Immature natural killer cell (primary cell): ENCODE results near the gene NTM. TPM values are rescaled to one million over a fixed set of nuclear protein-coding genes. Genes with fewer than 3 reads are reported as not detected.

Experiments used
- DNase-seq, 3 donors: peaks; one replicate each; pipeline ENCODE4 v3.0.0; 2022; ENCODE audit warnings: mixed read lengths in 1 of 3
- H3K27ac Mint-ChIP-seq, 6 donors: one replicate each; pipeline ENCODE4 v1.8.0; 2020; ENCODE audit warnings: mixed read lengths in 6 of 6, mild to moderate bottlenecking in 5 of 6, inconsistent platforms in 4 of 6, moderate library complexity in 3 of 6
- H3K27me3 Mint-ChIP-seq, 3 donors: one replicate each; pipeline ENCODE4 v1.8.0; 2020 to 2021; ENCODE audit warnings: low read depth in 3 of 3, mild to moderate bottlenecking in 3 of 3, mixed read lengths in 3 of 3, moderate library complexity in 3 of 3, inconsistent platforms in 1 of 3
- H3K36me3 Mint-ChIP-seq, 3 donors: one replicate each; pipeline ENCODE4 v1.8.0; 2020; ENCODE audit warnings: mixed read lengths in 3 of 3, inconsistent platforms in 2 of 3, mild to moderate bottlenecking in 2 of 3
- H3K4me1 Mint-ChIP-seq, 2 donors: one replicate each; pipeline ENCODE4 v1.8.0; 2020; ENCODE audit warnings: inconsistent platforms in 2 of 2, mild to moderate bottlenecking in 2 of 2, mixed read lengths in 2 of 2, moderate library complexity in 1 of 2
- H3K4me3 Mint-ChIP-seq, 5 donors: one replicate each; pipeline ENCODE4 v1.8.0; 2020; ENCODE audit warnings: mild to moderate bottlenecking in 5 of 5, mixed read lengths in 5 of 5, inconsistent platforms in 3 of 5, moderate library complexity in 3 of 5
- H3K9me3 Mint-ChIP-seq, 6 donors: one replicate each; pipeline ENCODE4 v1.8.0; 2020; ENCODE audit warnings: mild to moderate bottlenecking in 6 of 6, mixed read lengths in 6 of 6, inconsistent platforms in 4 of 6, moderate library complexity in 3 of 6
- polyA plus RNA-seq, 3 donors: library from polyadenylated mRNA; unstranded; fragments of 300-500 nt; fragmentation: Illumina TruSeq; gene quantifications; one replicate each; pipeline ENCODE4 v1.2.3, GENCODE V29; 2021

The NTM gene
- polyA plus RNA-seq, 3 donors from 2014 or later: not detected

GRCh38 chr11:131841925-131842635 lies 471.7 kb downstream of the NTM start:
- no peak for DNase-seq
- Mint-ChIP-seq H3K9me3 (peaks cover 2 to 18% (median 7%) of the 10 kb centered on the region in 6 donors), H3K4me1 (no peaks in the 10 kb centered on the region), H3K27me3 (no peaks in the 10 kb centered on the region), H3K4me3 (no peak overlapping the region), H3K27ac (no peak overlapping the region), H3K36me3 (peaks cover 3 to 4% (median 4%) of the 10 kb centered on the region in 3 donors)

DNA sequence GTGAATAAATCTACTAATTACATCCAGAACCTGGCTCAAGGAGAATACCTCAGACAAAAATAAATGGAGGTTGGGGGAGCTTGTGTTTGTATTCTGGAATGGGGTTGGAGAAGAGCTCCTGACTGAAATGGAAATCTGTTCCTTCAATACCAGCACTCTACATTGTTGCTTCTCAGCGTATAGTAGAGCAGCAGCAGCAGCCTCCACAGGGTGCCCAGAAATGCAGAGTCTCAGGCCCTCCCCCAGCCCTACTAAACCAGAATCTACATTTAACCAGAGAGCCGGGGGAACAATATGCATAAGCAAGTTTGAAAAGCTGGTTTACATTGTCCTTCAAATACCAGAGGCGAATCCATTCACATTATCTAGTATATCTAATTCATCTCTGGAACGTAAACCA lies 474.8 kb downstream of the NTM start:
- H3K27me3 Mint-ChIP-seq: peaks cover 0 to 5% (median 1%) of the 10 kb centered on the region in 3 donors
- no peak overlapping the region for H3K4me3 Mint-ChIP-seq
- no peaks in the 10 kb centered on the region for H3K4me1 Mint-ChIP-seq
- peaks cover 0 to 11% (median 5%) of the 10 kb centered on the region in 6 donors for H3K9me3 Mint-ChIP-seq
- no peak overlapping the region for H3K27ac Mint-ChIP-seq
- peaks cover 0 to under 1% (median under 1%) of the 10 kb centered on the region in 3 donors for H3K36me3 Mint-ChIP-seq
- DNase-seq: no peak

DNA sequence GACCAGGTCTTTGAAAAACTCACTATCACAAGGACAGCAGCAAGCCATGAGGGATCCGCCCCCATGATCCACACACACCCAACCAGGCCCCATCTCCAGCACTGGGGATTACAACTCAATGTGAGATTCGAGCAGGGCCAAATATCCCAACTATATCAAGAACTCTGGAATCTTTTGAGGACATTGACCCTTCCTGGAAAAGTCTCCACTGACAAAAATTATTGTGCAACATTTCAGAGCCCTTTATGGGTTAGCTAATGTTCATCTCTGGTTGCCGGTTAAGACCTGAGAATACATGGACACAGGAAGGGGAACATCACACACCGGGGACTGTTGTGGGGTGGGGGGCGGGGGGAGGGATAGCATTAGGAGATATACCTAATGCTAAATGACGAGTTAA lies 479.1 kb downstream of the NTM start:
- H3K9me3 Mint-ChIP-seq: peaks cover 0 to 9% (median 4%) of the 10 kb centered on the region in 6 donors
- H3K36me3 Mint-ChIP-seq: no peaks in the 10 kb centered on the region
- no peak for DNase-seq
- peaks cover 0 to 6% (median 5%) of the 10 kb centered on the region in 3 donors for H3K27me3 Mint-ChIP-seq
- H3K4me3 Mint-ChIP-seq: no peak overlapping the region
- no peaks in the 10 kb centered on the region for H3K4me1 Mint-ChIP-seq
- no peak overlapping the region for H3K27ac Mint-ChIP-seq

GRCh38 chr11:131850507-131850906 lies 480.1 kb downstream of the NTM start:
- no peak overlapping the region for H3K27ac Mint-ChIP-seq
- no peaks in the 10 kb centered on the region for H3K36me3 Mint-ChIP-seq
- peaks cover 0 to 9% (median 4%) of the 10 kb centered on the region in 6 donors for H3K9me3 Mint-ChIP-seq
- H3K4me1 Mint-ChIP-seq: no peaks in the 10 kb centered on the region
- no peak overlapping the region for H3K4me3 Mint-ChIP-seq
- peaks cover 0 to 6% (median 5%) of the 10 kb centered on the region in 3 donors for H3K27me3 Mint-ChIP-seq
- no peak for DNase-seq

DNA sequence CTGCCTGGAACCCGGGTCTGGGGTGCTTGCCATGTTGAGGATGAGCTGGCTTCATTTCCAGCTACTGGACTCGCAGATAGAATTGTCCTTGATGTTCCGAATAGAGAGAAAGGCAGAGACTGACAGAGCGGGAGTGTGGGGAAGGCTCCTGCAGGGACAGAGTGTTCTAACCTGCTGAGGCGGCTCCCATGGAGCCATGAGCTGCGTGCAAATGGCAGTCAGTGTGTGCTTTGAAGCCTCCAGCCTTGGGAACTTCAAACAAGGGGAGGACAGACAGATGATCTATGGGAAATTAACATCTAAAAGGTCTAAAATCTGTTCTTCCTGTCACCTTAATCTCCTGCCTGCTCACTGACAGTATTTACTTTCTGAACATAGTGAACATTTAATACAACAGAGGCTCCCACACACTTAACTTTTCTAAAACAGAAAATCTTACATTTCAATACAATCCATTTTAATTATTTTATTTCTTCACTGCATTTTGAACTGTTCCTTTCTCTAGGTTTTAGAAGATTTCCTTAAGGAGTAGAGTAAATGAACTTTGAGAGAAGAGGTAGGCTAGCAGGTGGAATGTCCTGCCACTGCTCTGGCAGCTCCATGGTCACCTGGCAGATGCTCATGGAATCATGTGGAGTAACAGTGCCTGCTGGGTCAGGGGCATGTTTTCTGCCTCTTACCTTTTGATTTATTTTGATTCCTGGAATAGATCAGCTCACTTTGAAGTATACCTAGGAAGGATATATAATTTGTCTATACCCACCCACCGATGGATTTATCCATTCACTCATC lies 481.7 kb downstream of the NTM start:
- no peak for DNase-seq
- Mint-ChIP-seq H3K4me3 (no peak overlapping the region), H3K27ac (no peak overlapping the region), H3K9me3 (peaks cover 0 to 9% (median 3%) of the 10 kb centered on the region in 6 donors), H3K36me3 (no peaks in the 10 kb centered on the region), H3K4me1 (no peaks in the 10 kb centered on the region), H3K27me3 (peaks cover 0 to 6% (median 5%) of the 10 kb centered on the region in 3 donors)

DNA sequence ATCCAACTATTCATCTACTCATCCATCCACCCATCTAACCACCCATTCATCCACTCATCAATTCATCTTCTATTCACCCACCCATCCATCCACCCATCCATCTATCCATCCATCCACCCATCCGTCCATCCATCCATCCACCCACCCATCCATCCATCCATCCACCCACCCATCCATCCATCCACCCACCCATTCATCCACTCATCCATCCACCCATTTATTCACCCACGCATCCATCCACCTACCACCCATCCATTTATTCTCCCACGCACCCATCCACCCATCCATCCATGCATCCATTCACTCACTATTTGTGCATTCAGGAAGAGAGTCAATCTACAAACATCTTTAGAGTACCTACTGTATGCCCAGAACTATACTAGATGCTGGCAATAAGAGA lies 482.3 kb downstream of the NTM start:
- Mint-ChIP-seq H3K27me3 (peaks cover 0 to 6% (median 5%) of the 10 kb centered on the region in 3 donors), H3K9me3 (peaks cover 0 to 9% (median 3%) of the 10 kb centered on the region in 6 donors), H3K4me3 (no peak overlapping the region), H3K4me1 (no peaks in the 10 kb centered on the region), H3K36me3 (no peaks in the 10 kb centered on the region), H3K27ac (no peak overlapping the region)
- no peak for DNase-seq

GRCh38 chr11:131854391-131854790 lies 484.0 kb downstream of the NTM start:
- Mint-ChIP-seq H3K27ac (no peak overlapping the region), H3K4me3 (no peak overlapping the region), H3K4me1 (no peaks in the 10 kb centered on the region)

GRCh38 chr11:131855320-131855719 lies 484.9 kb downstream of the NTM start:
- no peak for DNase-seq
- H3K4me3 Mint-ChIP-seq: no peak overlapping the region
- H3K27ac Mint-ChIP-seq: no peak overlapping the region
- no peaks in the 10 kb centered on the region for H3K36me3 Mint-ChIP-seq
- no peaks in the 10 kb centered on the region for H3K4me1 Mint-ChIP-seq
- peaks cover 1 to 4% (median 1%) of the 10 kb centered on the region in 3 donors for H3K27me3 Mint-ChIP-seq
- H3K9me3 Mint-ChIP-seq: peaks cover 0 to 11% (median 3%) of the 10 kb centered on the region in 6 donors

More at GRCh38 chr11:131854391-131854790, 484.0 kb downstream of the NTM start:
- H3K9me3 Mint-ChIP-seq: peaks cover 0 to 11% (median 2%) of the 10 kb centered on the region in 6 donors
- DNase-seq: no peak
- peaks cover 0 to 6% (median 0%) of the 10 kb centered on the region in 3 donors for H3K27me3 Mint-ChIP-seq
- no peaks in the 10 kb centered on the region for H3K36me3 Mint-ChIP-seq

DNA sequence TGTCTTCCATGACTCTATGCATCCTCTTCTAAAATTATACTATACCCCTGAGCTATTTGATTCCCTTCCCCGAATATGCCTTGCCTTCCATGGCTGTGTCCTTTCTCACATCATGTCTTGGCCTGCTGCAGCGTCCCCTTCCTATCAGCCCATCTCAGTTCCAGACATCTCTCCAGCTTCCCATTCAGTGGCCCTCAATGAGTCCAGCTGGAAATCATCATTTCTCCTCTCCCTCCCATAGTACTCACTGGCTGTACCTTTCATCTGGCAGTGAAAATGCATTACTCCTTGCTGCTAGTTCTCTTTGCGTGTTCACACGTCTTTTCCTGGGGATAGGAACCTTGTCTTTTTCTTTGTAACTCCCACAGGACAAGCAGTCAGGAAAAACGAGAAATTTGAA lies 486.8 kb downstream of the NTM start:
- Mint-ChIP-seq H3K27me3 (peaks cover 1 to 2% (median 2%) of the 10 kb centered on the region in 3 donors), H3K27ac (no peak overlapping the region), H3K4me1 (no peaks in the 10 kb centered on the region), H3K4me3 (no peak overlapping the region), H3K36me3 (no peaks in the 10 kb centered on the region), H3K9me3 (peaks cover 0 to 10% (median 0%) of the 10 kb centered on the region in 6 donors)
- no peak for DNase-seq

DNA sequence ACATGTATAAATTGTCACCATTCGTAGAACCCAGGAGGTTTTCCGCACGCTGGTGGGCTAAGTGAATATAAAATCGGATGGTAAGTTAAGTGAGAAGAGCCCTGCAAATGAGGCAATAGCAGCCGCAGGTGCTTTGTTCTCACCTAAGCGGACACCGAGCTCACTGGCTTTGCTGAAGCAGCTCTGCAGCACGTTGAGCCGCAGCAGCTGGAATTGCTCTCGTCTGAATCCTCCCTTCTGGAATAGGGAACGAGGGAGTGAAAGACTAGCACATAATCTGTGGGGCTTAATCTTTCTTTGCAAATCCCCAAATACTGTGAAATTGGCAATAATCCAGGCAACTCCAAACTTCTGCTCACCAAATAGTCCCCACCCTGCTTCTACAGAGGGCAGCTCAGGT lies 488.1 kb downstream of the NTM start:
- H3K27me3 Mint-ChIP-seq: peaks cover 1 to 2% (median 2%) of the 10 kb centered on the region in 3 donors
- no peaks in the 10 kb centered on the region for H3K36me3 Mint-ChIP-seq
- DNase-seq: no peak
- no peaks in the 10 kb centered on the region for H3K4me1 Mint-ChIP-seq
- no peak overlapping the region for H3K4me3 Mint-ChIP-seq
- H3K27ac Mint-ChIP-seq: no peak overlapping the region
- H3K9me3 Mint-ChIP-seq: peaks cover 0 to 7% (median 2%) of the 10 kb centered on the region in 6 donors

DNA sequence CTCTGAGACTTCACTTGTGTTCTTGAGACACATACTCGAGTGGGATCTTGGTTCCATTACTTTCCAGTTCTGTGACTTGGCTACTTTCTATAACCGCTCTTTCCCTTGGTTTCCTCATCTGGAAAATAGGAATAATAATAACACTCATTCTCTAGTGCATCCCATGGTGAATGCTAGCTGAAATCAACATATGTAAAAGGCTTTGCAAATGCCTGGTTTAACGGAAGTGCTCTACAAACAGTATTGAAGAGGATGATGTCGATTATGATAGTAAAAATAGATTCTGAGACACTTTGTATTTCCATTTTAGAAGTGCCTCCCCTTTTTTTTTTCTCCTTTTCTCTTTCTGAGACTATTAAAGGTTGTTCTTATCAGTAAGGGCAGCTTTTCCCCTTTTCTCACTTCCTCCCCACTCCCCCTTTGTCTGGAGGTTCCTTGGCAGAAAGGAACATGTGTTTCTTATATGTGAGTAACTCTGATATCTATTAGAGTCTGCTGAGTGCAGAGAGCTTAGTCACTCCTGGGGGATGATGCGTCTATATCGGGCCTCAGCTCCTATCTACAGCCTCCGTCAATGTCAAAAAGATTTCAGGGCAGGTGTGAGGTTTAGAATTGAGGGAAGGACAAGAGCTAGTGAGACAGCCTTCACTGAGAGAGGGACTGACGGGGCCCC lies 489.3 kb downstream of the NTM start:
- peaks cover 0 to 9% (median 2%) of the 10 kb centered on the region in 6 donors for H3K9me3 Mint-ChIP-seq
- DNase-seq: no peak
- peaks cover 0 to 2% (median 1%) of the 10 kb centered on the region in 3 donors for H3K27me3 Mint-ChIP-seq
- H3K27ac Mint-ChIP-seq: no peak overlapping the region
- H3K4me1 Mint-ChIP-seq: no peaks in the 10 kb centered on the region
- no peak overlapping the region for H3K4me3 Mint-ChIP-seq
- H3K36me3 Mint-ChIP-seq: no peaks in the 10 kb centered on the region

- H3K9me3 Mint-ChIP-seq: peaks cover 0 to 11% (median 5%) of the 10 kb centered on the region in 6 donors
- no peak overlapping the region for H3K4me3 Mint-ChIP-seq
- no peak overlapping the region for H3K27ac Mint-ChIP-seq
- no peak for DNase-seq
- H3K36me3 Mint-ChIP-seq: no peaks in the 10 kb centered on the region
- H3K4me1 Mint-ChIP-seq: no peaks in the 10 kb centered on the region
- H3K27me3 Mint-ChIP-seq: peaks cover 0 to 4% (median 2%) of the 10 kb centered on the region in 3 donors
These were observed 493.8 kb downstream of the NTM start for GRCh38 chr11:131864228-131864627.

- H3K9me3 Mint-ChIP-seq: peaks cover 0 to 11% (median 2%) of the 10 kb centered on the region in 6 donors
- no peak for DNase-seq
- H3K4me1 Mint-ChIP-seq: no peaks in the 10 kb centered on the region
- H3K36me3 Mint-ChIP-seq: no peaks in the 10 kb centered on the region
- H3K4me3 Mint-ChIP-seq: no peak overlapping the region
- peaks cover 0 to 3% (median 0%) of the 10 kb centered on the region in 3 donors for H3K27me3 Mint-ChIP-seq
- H3K27ac Mint-ChIP-seq: no peak overlapping the region
These were observed 495.4 kb downstream of the NTM start for GRCh38 chr11:131865860-131866259.
